Measurements from ENCODE around the gene CD4. TPM values are rescaled to one million over a fixed set of nuclear protein-coding genes. Genes with fewer than 3 reads are reported as not detected.

CD4 gene
- 11.2 and 19.2 TPM in 2 replicates for total RNA-seq

GRCh38 chr12:6788972-6789924 lies at the start of gene CD4:
TSS of gene CD4 (plus strand) at chr12:6789528. CDS start at chr12:6800139, 10,611 bp downstream.

GRCh38 chr12:6752921-6753771 lies 36.2 kb upstream of the CD4 start, which contains the start of gene MLF2:
TSS of gene MLF2 (minus strand) at chr12:6753141. CDS start at chr12:6752334, 807 bp downstream.

GRCh38 chr12:6765634-6766581 lies 23.4 kb upstream of the CD4 start, which contains the start of gene PTMS:
TSS of gene PTMS (plus strand) at chr12:6766363. CDS start at chr12:6766706, 343 bp downstream.

GRCh38 chr12:6772331-6772695 lies 17.0 kb upstream of the CD4 start, which contains the start of gene LAG3:
TSS of gene LAG3 (plus strand) at chr12:6772520. CDS start at chr12:6772853, 333 bp downstream.

GRCh38 chr12:6821591-6822425 lies 32.5 kb downstream of the CD4 start, which contains the start of gene GPR162:
TSS of gene GPR162 (plus strand) at chr12:6821821. CDS start at chr12:6823899, 2,078 bp downstream.

GRCh38 chr12:6827982-6828780 lies 38.9 kb downstream of the CD4 start, which contains the start of gene P3H3:
TSS of gene P3H3 (plus strand) at chr12:6828407. CDS start at chr12:6828441, 34 bp downstream.

GRCh38 chr12:6840761-6841515 lies 51.6 kb downstream of the CD4 start, which contains the start of gene GNB3:
TSS of gene GNB3 (plus strand) at chr12:6840925. CDS start at chr12:6841288, 363 bp downstream.

GRCh38 chr12:6851153-6851920 lies 62.0 kb downstream of the CD4 start, which contains the start of gene CDCA3:
TSS of gene CDCA3 (minus strand) at chr12:6851286. CDS start at chr12:6850952, 334 bp downstream.

GRCh38 chr12:6851921-6852650 lies 62.8 kb downstream of the CD4 start, which contains the start of gene USP5:
TSS of gene USP5 (plus strand) at chr12:6852150. CDS start at chr12:6852180, 30 bp downstream.

GRCh38 chr12:6867413-6868210 lies 78.3 kb downstream of the CD4 start, which contains the start of gene TPI1:
TSS of gene TPI1 (plus strand) at chr12:6867531. CDS start at chr12:6867567, 36 bp downstream.

Other genes with a start within 250 kb of the CD4 start
- 7.5 and 7.7 TPM in 2 replicates for gene IFFO1, start 233.5 kb upstream of the CD4 start, total RNA-seq
- 6.9 and 17.1 TPM in 2 replicates for gene NOP2, start 221.2 kb upstream of the CD4 start, total RNA-seq
- gene CHD4, start 182.1 kb upstream of the CD4 start, total RNA-seq = 210 and 238 TPM in 2 replicates
- gene LPAR5, start 153.6 kb upstream of the CD4 start, total RNA-seq = 0.65 TPM in 1 of 2 replicates, not detected in the other
- gene ACRBP, start 142.1 kb upstream of the CD4 start, total RNA-seq = 0.13 and 0.72 TPM in 2 replicates
- 24.4 and 89.2 TPM in 2 replicates for gene ING4, start 126.4 kb upstream of the CD4 start, total RNA-seq
- 16.8 and 39.4 TPM in 2 replicates for gene ZNF384, start 100.2 kb upstream of the CD4 start, total RNA-seq
- 0.52 and 5.9 TPM in 2 replicates for gene PIANP, start 88.7 kb upstream of the CD4 start, total RNA-seq
- gene COPS7A, start 65.5 kb upstream of the CD4 start, total RNA-seq = 50.6 and 80.7 TPM in 2 replicates
- 196 and 281 TPM in 2 replicates for gene MLF2, start 36.4 kb upstream of the CD4 start, total RNA-seq
- gene PTMS, start 23.2 kb upstream of the CD4 start, total RNA-seq = 174 and 234 TPM in 2 replicates
- 1.6 TPM in 1 of 2 replicates, not detected in the other for gene LAG3, start 17.0 kb upstream of the CD4 start, total RNA-seq
- 2.1 and 20.3 TPM in 2 replicates for gene GPR162, start 32.3 kb downstream of the CD4 start, total RNA-seq
- 72.0 and 77.4 TPM in 2 replicates for gene P3H3, start 38.9 kb downstream of the CD4 start, total RNA-seq
- 0.39 and 0.48 TPM in 2 replicates for gene GNB3, start 51.4 kb downstream of the CD4 start, total RNA-seq
- gene CDCA3, start 61.8 kb downstream of the CD4 start, total RNA-seq = 12.0 and 27.4 TPM in 2 replicates
- gene USP5, start 62.6 kb downstream of the CD4 start, total RNA-seq = 47.1 and 72.5 TPM in 2 replicates
- gene TPI1, start 78.0 kb downstream of the CD4 start, total RNA-seq = 1,206 and 1,693 TPM in 2 replicates
- 3.6 and 5.4 TPM in 2 replicates for gene SPSB2, start 83.8 kb downstream of the CD4 start, total RNA-seq
- 5.8 and 13.9 TPM in 2 replicates for gene LRRC23, start 115.3 kb downstream of the CD4 start, total RNA-seq
- gene ENO2, start 125.1 kb downstream of the CD4 start, total RNA-seq = 26.1 and 45.2 TPM in 2 replicates
- gene ATN1, start 138.4 kb downstream of the CD4 start, total RNA-seq = 14.2 and 57.7 TPM in 2 replicates
- not detected in 2 replicates for gene RNU7-1, start 154.3 kb downstream of the CD4 start, total RNA-seq
- gene C12orf57, start 154.5 kb downstream of the CD4 start, total RNA-seq = 336 and 337 TPM in 2 replicates
- 1.0 and 4.2 TPM in 2 replicates for gene PTPN6, start 161.8 kb downstream of the CD4 start, total RNA-seq
- gene PHB2, start 181.1 kb downstream of the CD4 start, total RNA-seq = 395 and 411 TPM in 2 replicates
- 24.4 and 65.2 TPM in 2 replicates for gene EMG1, start 181.4 kb downstream of the CD4 start, total RNA-seq
- gene LPCAT3, start 228.9 kb downstream of the CD4 start, total RNA-seq = 26.5 and 28.0 TPM in 2 replicates